Measurements from ENCODE around the gene WFDC9. TPM values are rescaled to one million over a fixed set of nuclear protein-coding genes. Genes with fewer than 3 reads are reported as not detected.

Gene WFDC9
- total RNA-seq (2022; extraction: Qiagen RNA extraction; ENCODE audit: low read depth), result not detected in 5 replicates

GRCh38 chr20:45631184-45631583 is at the start of gene WFDC9:
Gene WFDC9, minus strand, starts transcription at chr20:45631284. Its CDS starts 21,103 bp downstream, at chr20:45610181.

GRCh38 chr20:45670139-45670538 is 39.1 kb upstream of the WFDC9 start, which contains the start of gene WFDC11:
Gene WFDC11, minus strand, starts transcription at chr20:45670239. Its CDS starts 19,639 bp downstream, at chr20:45650600.

GRCh38 chr20:45629496-45630100 is 1.5 kb downstream of the WFDC9 start, which contains the start of gene WFDC10A:
Gene WFDC10A, plus strand, starts transcription at chr20:45629739. Its CDS starts 75 bp downstream, at chr20:45629814.

GRCh38 chr20:45579184-45579583 is 51.9 kb downstream of the WFDC9 start, which contains the start of gene WFDC8:
Gene WFDC8, minus strand, starts transcription at chr20:45579284. Its CDS starts 37 bp downstream, at chr20:45579247.

Other genes with a start within 250 kb of the WFDC9 start
- gene DBNDD2, start 223.0 kb downstream of the WFDC9 start, total RNA-seq (2022; extraction: Qiagen RNA extraction; ENCODE audit: low read depth), result 22.0 to 28.5 TPM (median 25.7 TPM) in 5 replicates
- 84.6 to 99.2 TPM (median 98.7 TPM) in 5 replicates for gene PIGT, start 215.1 kb downstream of the WFDC9 start, total RNA-seq (2022; extraction: Qiagen RNA extraction; ENCODE audit: low read depth)
- gene WFDC2, start 161.5 kb downstream of the WFDC9 start, total RNA-seq (2022; extraction: Qiagen RNA extraction; ENCODE audit: low read depth), result 0.11 TPM in 1 of 5 replicates, not detected in the others
- not detected in 5 replicates for gene SPINT3, start 115.7 kb downstream of the WFDC9 start, total RNA-seq (2022; extraction: Qiagen RNA extraction; ENCODE audit: low read depth)
- gene WFDC6, start 91.8 kb downstream of the WFDC9 start, total RNA-seq (2022; extraction: Qiagen RNA extraction; ENCODE audit: low read depth), result not detected in 5 replicates
- gene EPPIN, start 83.9 kb downstream of the WFDC9 start, total RNA-seq (2022; extraction: Qiagen RNA extraction; ENCODE audit: low read depth), result not detected in 5 replicates
- not detected in 5 replicates for gene WFDC8, start 52.0 kb downstream of the WFDC9 start, total RNA-seq (2022; extraction: Qiagen RNA extraction; ENCODE audit: low read depth)
- gene WFDC10A, start 1.5 kb downstream of the WFDC9 start, total RNA-seq (2022; extraction: Qiagen RNA extraction; ENCODE audit: low read depth), result not detected in 5 replicates
- gene WFDC11, start 39.0 kb upstream of the WFDC9 start, total RNA-seq (2022; extraction: Qiagen RNA extraction; ENCODE audit: low read depth), result not detected in 5 replicates
- gene WFDC13, start 70.8 kb upstream of the WFDC9 start, total RNA-seq (2022; extraction: Qiagen RNA extraction; ENCODE audit: low read depth), result not detected in 5 replicates
- gene WFDC10B, start 73.7 kb upstream of the WFDC9 start, total RNA-seq (2022; extraction: Qiagen RNA extraction; ENCODE audit: low read depth), result not detected in 5 replicates
- not detected in 5 replicates for gene SPINT4, start 91.1 kb upstream of the WFDC9 start, total RNA-seq (2022; extraction: Qiagen RNA extraction; ENCODE audit: low read depth)
- gene WFDC3, start 160.6 kb upstream of the WFDC9 start, total RNA-seq (2022; extraction: Qiagen RNA extraction; ENCODE audit: low read depth), result not detected in 5 replicates
- 32.5 to 38.5 TPM (median 37.6 TPM) in 5 replicates for gene DNTTIP1, start 160.7 kb upstream of the WFDC9 start, total RNA-seq (2022; extraction: Qiagen RNA extraction; ENCODE audit: low read depth)
- 235 to 274 TPM (median 255 TPM) in 5 replicates for gene UBE2C, start 181.4 kb upstream of the WFDC9 start, total RNA-seq (2022; extraction: Qiagen RNA extraction; ENCODE audit: low read depth)
- 0.21 to 0.22 TPM in 2 of 5 replicates, not detected in the others for gene TNNC2, start 196.0 kb upstream of the WFDC9 start, total RNA-seq (2022; extraction: Qiagen RNA extraction; ENCODE audit: low read depth)
- 8.7 to 13.2 TPM (median 11.3 TPM) in 5 replicates for gene SNX21, start 202.5 kb upstream of the WFDC9 start, total RNA-seq (2022; extraction: Qiagen RNA extraction; ENCODE audit: low read depth)
- gene ACOT8, start 226.1 kb upstream of the WFDC9 start, total RNA-seq (2022; extraction: Qiagen RNA extraction; ENCODE audit: low read depth), result 17.6 to 21.5 TPM (median 20.3 TPM) in 5 replicates
- gene ZSWIM3, start 226.3 kb upstream of the WFDC9 start, total RNA-seq (2022; extraction: Qiagen RNA extraction; ENCODE audit: low read depth), result 1.5 to 1.8 TPM (median 1.7 TPM) in 5 replicates
- 5.4 to 7.1 TPM (median 6.5 TPM) in 5 replicates for gene ZSWIM1, start 249.9 kb upstream of the WFDC9 start, total RNA-seq (2022; extraction: Qiagen RNA extraction; ENCODE audit: low read depth)

All from A549 treated with CpdA at 1 μM for 4 hours (cell line).